MCF 10A (cell line): ENCODE results near the gene TEDC2. TPM values are rescaled to one million over a fixed set of nuclear protein-coding genes. Genes with fewer than 3 reads are reported as not detected.
A peak's percentile ranks its signal among the peaks of the same experiment; 100 is the strongest.

Experiments
- BruUV-seq: library from RNA; stranded (reverse); fragments of 400-500 nt; replicated peaks from 2 replicates; lab custom pipeline; 2021; lab: Mats Ljungman, UMichigan
- CTCF ChIA-PET: fragments of 300-600 bp; sonication (Branson Sonifier 250); formaldehyde crosslinking; extraction: SDS; loops from one replicate; lab custom pipeline; 2021; ENCODE audit warnings: antibody characterized with exemption, inconsistent platforms; lab: Yijun Ruan, JAX
- POLR2A ChIA-PET: fragments of 300-600, 350-650 bp; sonication (Branson Sonifier 250); formaldehyde crosslinking; extraction: SDS; loops from one replicate; lab custom pipeline; 2020; ENCODE audit warnings: antibody characterized with exemption, inconsistent platforms; lab: Yijun Ruan, JAX
- DNase-seq: peaks from one replicate; pipeline ENCODE4 v3.0.0-alpha.2; 2018; ENCODE audit not compliant: unreplicated experiment
- H3K27ac Mint-ChIP-seq: one replicate; pipeline ENCODE4 v1.8.0; 2022; ENCODE audit warnings: mild to moderate bottlenecking, low read depth, mixed read lengths; ENCODE audit not compliant: unreplicated experiment
- H3K27me3 Mint-ChIP-seq: one replicate; pipeline ENCODE4 v1.8.0; 2022; ENCODE audit warnings: mixed read lengths; ENCODE audit not compliant: insufficient read depth, unreplicated experiment
- H3K36me3 Mint-ChIP-seq: one replicate; pipeline ENCODE4 v1.8.0; 2022; ENCODE audit warnings: mild to moderate bottlenecking, moderate library complexity, mixed read lengths; ENCODE audit not compliant: insufficient read depth, unreplicated experiment
- H3K4me1 Mint-ChIP-seq: one replicate; pipeline ENCODE4 v1.8.0; 2022; ENCODE audit warnings: mixed read lengths; ENCODE audit not compliant: insufficient read depth, unreplicated experiment
- H3K4me3 Mint-ChIP-seq: one replicate; pipeline ENCODE4 v1.8.0; 2022; ENCODE audit warnings: mild to moderate bottlenecking, moderate library complexity, mixed read lengths; ENCODE audit not compliant: unreplicated experiment
- H3K9me3 Mint-ChIP-seq: one replicate; pipeline ENCODE4 v1.8.0; 2022; ENCODE audit warnings: mixed read lengths; ENCODE audit not compliant: unreplicated experiment
- CTCF ChIP-seq: fragments of 200-600 bp; IDR thresholded peaks from one replicate; pipeline ENCODE4 v1.8.0; 2022; ENCODE audit warnings: antibody characterized with exemption, mild to moderate bottlenecking; ENCODE audit not compliant: unreplicated experiment
- intact Hi-C: fragments of 100-400 bp; cut with micrococcal nuclease; formaldehyde crosslinking; loops from 2 replicates; pipeline ENCODE4 v1.14.1; 2022
- total RNA-seq: library from RNA; stranded (reverse); gene quantifications from 2 replicates; pipeline ENCODE4 v1.2.3, GENCODE V29; 2022

The TEDC2 gene
- total RNA-seq, 1 experiment from 2014 or later: 6.9 TPM

DNA sequence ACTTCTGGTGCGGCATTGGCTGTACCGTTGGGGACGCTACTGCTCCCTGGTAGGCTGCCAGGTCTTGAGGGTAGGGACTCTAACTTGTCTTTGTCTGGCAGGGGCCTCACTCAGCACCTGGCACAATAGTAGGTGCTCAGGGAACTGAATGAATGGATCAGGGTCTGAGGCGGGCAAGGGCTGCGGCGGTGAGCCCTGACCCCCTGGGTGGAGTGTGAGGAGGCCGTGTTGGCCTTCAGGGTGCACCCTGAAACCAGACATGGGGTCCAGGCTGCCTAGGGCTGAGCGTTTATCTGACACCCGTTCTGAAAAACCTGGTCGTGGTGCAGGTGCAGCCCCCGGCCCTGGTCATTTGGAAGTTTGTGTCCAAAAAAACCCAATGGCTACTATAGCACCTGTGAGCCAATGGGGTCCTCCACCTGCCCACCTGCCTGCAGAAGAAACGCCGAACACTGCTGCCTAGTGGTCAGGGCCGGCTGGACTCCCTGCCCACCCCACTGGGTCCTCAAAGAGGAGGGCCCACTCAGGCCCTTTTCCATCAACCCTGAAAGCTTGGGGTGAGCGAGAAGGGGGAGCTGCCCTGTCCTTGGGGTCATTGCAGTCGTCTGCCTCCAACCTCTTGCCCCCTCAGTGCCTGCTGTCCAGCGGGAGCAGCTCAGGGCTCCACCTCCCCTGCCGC, 49.0 kb downstream of the TEDC2 start:
- ChIA-PET CTCF (interaction anchor here (1.3 kb wide), 1 partner anchor 169 kb away, joined by 4 read pairs; the partner anchor contains the start of gene ABCA3), POLR2A (no interaction called here)
- Mint-ChIP-seq H3K4me1 (peaks cover 6% of the 10 kb centered on the region), H3K36me3 (no peaks in the 10 kb centered on the region), H3K27ac (no peak overlapping the region), H3K9me3 (no peaks in the 10 kb centered on the region), H3K4me3 (no peak overlapping the region), H3K27me3 (no peaks in the 10 kb centered on the region)
- intact Hi-C loops: no loop called here
- TF ChIP-seq CTCF: no peak
- no TSS peak for BruUV-seq
- no peak for DNase-seq

DNA sequence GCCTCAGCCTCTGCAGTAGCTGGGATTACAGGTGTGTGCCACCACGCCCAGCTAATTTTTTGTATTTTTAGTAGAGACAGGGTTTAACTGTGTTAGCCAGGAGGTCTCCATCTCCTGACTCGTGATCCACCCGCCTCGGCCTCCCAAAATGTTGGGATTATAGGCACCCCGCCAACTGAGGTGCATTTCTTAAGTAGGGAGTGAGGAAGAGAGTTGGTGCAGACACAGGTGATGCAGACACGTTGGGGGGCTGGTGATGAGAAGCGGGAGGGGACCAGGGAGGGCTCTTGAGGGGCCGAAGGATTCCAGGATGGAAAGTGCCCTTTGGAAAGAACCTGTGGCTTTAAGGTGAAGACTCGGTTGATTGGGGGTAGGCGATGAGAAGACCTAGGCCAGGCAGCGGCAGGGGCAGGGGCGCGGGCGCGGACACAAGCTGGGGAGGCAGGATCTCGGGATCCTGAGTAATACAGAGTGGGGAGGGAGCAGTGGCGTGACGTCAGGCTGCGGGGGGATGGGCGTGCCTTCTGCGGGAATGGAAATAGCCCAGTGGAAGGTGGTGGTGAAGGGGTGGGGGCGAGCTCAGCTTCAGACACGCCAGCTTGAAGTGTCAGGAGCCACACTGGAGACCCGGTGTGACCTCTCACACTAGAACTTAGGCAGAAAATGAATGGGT, 51.4 kb downstream of the TEDC2 start:
- TF ChIP-seq CTCF: no peak
- no peaks in the 10 kb centered on the region for H3K27me3 Mint-ChIP-seq
- H3K4me1 Mint-ChIP-seq: peaks cover 14% of the 10 kb centered on the region
- BruUV-seq: no TSS peak
- ChIA-PET CTCF (interaction anchor here (0.5 kb wide), 1 partner anchor 347 kb away, joined by 3 read pairs; no protein-coding TSS in a partner anchor), POLR2A (interaction anchor here (0.9 kb wide), 1 partner anchor 297 kb away, joined by 3 read pairs; the partner anchor contains the start of gene PGP)
- intact Hi-C loops: no loop called here
- no peak overlapping the region for H3K27ac Mint-ChIP-seq
- no peak for DNase-seq
- H3K36me3 Mint-ChIP-seq: peaks cover 8% of the 10 kb centered on the region
- no peak overlapping the region for H3K4me3 Mint-ChIP-seq
- no peaks in the 10 kb centered on the region for H3K9me3 Mint-ChIP-seq

GRCh38 chr16:2511996-2512734, 52.3 kb downstream of the TEDC2 start:
- Mint-ChIP-seq H3K27me3 (no peaks in the 10 kb centered on the region), H3K4me1 (peaks cover 23% of the 10 kb centered on the region), H3K4me3 (peak overlapping the region; percentile 87), H3K9me3 (no peaks in the 10 kb centered on the region), H3K36me3 (peaks cover 17% of the 10 kb centered on the region), H3K27ac (peak overlapping the region; percentile 94)
- CTCF ChIA-PET: interaction anchor here (0.5 to 1.5 kb wide), 2 partner anchors 10 to 347 kb away, joined by 3 read pairs; no protein-coding TSS in a partner anchor
- BruUV-seq: no TSS peak
- no peak for DNase-seq
- POLR2A ChIA-PET: interaction anchor here (0.9 kb wide), 1 partner anchor 297 kb away, joined by 3 read pairs; the partner anchor contains the start of gene PGP
- TF ChIP-seq CTCF: no peak
- intact Hi-C loops: no loop called here
